NT2/D1 (cell line): ENCODE data around the gene PRTFDC1.

Source experiments
- YY1 ChIP-seq: IDR thresholded peaks from 2 replicates; pipeline ENCODE4 v1.6.1; 2011; ENCODE audit not compliant: insufficient read length, insufficient read depth
- ZNF274 ChIP-seq: IDR thresholded peaks from 2 replicates; pipeline ENCODE4 v1.6.1; 2011; ENCODE audit warnings: mild to moderate bottlenecking, low read depth, low read length

- TF ChIP-seq YY1 (no peak), ZNF274 (no peak)
Measured at GRCh38 chr10:24971374-24971773, 19.0 kb upstream of the PRTFDC1 start.
